GM15510 (cell line): Measurements from ENCODE around the gene CXCL14.

Experiments
- POLR2A ChIP-seq: IDR thresholded peaks from 3 replicates; pipeline ENCODE4 v1.6.1; 2011; ENCODE audit warnings: borderline replicate concordance; ENCODE audit not compliant: insufficient read length; ENCODE audit errors: extremely low read depth

The CXCL14 gene

DNA sequence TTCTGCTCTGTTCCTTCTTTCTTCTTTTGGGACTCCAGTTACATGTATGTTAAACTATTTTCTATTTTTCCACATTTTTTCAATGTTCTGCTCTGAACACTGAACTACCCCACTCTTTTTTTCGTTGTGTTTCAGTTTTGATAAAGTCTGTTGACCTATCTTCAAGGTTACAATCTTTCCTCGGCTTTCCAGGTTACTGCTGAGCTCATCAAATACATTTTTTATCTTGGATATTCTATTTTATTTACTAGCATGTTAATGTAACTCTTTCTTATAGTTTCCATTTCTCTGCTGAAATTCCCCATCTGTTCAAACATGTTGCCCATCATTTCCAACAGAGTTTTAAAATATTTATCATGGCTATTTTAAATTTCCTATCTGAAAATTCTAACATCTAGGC lies 56.8 kb downstream of the CXCL14 start:
- TF ChIP-seq POLR2A, result no peak
